ENCODE data around the gene PVALEF.
"Not testable (repeated sequence)": the region's sequence is repeated elsewhere in the genome, so short reads cannot be mapped to it uniquely, and the experiment has no call there.

Gene PVALEF

DNA sequence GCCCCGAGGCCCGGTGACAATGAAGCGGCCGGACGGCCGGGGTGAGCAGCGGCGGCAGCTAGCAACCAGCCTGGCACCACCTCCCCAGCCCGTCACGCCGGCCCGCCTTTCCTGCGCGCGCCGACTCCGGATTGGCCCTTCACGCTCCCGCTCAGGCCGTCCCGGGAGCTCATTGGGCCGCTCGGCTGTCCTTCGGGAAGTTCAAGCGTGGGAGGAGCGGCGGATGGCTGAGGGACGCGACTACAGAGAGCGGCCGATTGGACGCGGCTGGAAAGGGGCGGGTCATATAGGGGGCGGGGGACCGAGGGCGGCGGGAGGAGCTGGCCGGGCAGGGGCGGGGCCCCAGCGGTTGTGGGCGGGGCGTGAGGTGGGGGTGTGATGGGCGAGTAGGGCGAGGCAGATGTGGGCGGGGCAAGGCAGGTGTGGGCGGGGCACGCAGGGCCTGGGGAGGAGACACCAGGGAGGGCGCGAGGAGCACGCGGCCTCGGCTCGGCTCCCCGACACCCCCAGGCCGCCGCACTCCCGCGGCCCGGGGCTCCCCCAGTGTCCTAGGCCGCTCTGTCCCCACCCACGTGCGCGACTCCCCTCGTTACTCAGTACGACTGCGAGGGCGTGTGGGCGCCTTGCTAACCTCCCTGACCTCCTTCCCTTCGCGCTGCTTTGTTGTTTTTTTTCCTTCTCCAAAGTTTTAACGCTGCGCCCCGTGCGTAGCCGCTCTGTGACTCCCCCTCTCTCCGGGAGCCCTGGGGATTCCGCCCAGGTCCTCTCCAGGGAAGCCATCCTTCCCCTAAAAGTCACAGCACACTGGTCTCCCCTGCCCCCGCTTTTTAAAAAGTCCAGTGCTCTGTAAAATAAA, 57.8 kb downstream of the PVALEF start, which contains the start of gene CEP131:
Gene CEP131, minus strand, starts transcription at position 60 of the 856 bp plus-strand sequence. CDS start 2,909 bp downstream, outside the sequence.
- peak; percentile 99 for DNase-seq

GRCh38 chr17:81223762-81224130, 58.4 kb downstream of the PVALEF start:
- DNase-seq: peak in 1 of 2 donors; percentile 16

DNA sequence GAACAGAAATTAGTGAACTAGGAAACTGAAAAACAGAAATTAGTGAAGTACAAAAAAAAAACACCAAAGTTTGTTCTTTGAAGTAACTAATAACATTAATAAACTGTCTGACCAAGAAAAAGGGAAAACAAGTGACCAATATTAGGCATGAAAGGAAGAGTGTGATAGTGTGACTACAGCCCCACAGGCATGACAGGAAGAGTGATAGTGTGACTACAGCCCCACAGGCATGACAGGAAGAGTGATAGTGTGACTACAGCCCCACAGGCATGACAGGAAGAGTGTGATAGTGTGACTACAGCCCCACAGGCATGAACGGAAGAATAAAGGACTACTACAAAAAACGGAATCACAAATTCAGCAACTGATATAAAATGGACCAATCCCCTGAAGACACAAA, 62.3 kb downstream of the PVALEF start:
- not testable (repeated sequence) for DNase-seq

DNA sequence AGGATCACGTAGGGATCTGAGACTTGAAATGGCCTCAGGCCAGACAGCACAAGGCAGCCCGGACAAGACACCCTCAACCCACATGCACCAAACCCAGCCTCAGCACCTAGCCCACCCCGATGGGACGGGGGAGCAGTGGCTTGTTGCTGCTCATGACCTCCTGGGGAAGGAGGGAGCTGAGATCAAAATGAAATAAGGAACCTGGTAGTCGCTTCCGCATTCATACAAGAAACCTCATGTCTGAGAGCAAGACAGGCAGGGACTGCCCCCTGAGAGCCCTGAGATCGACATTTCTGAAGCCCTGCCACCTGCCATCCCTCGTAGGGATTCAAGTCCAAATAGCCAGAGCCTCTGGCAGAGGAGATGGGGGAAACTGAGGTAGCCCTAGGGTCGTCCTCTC, 63.1 kb downstream of the PVALEF start:
- peak in 1 of 2 donors; percentile 22 for DNase-seq

DNA sequence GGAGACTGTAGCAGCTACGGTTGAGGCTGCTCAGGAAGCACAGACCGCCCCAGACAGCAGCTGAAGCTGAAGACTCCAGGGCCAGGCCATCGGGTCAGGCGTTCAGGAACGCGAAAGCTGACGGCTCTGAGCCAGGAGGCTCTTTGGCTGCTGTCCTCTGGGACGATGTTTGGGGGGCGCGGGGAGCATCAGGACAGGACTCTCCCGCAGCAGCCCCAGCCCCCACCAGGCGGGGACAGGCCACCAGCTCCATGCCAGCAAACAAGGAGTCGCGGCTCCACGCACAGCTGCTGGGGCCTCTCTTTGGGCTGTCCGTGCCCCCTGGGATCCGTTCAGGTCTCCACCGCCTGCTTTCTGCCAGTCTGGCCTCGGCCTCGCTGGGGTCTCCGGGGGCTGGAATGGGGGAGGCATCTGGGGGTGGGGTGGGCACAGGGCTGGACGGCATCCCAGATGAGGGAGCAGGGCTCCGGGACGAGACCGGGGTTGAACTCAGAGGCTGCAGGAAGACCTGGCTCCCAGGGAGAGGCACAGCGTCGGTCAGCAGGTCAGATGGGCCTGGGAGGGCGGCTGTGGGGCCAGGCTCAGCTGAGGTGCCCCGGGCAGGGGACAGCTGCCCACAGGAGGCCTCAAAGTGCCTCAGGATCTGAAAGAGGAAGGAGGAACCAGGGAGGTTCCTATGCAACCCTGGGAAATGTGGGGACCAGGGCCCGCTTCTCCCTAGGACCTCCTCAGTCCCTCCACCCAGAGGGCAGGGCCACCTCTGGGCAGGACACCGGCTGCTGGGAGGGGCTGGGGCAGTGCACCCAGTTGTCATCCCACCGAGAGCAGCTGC, 63.7 kb downstream of the PVALEF start:
- no peak for DNase-seq

- DNase-seq: no peak
These were observed 64.3 kb downstream of the PVALEF start for GRCh38 chr17:81229666-81229920.

DNA sequence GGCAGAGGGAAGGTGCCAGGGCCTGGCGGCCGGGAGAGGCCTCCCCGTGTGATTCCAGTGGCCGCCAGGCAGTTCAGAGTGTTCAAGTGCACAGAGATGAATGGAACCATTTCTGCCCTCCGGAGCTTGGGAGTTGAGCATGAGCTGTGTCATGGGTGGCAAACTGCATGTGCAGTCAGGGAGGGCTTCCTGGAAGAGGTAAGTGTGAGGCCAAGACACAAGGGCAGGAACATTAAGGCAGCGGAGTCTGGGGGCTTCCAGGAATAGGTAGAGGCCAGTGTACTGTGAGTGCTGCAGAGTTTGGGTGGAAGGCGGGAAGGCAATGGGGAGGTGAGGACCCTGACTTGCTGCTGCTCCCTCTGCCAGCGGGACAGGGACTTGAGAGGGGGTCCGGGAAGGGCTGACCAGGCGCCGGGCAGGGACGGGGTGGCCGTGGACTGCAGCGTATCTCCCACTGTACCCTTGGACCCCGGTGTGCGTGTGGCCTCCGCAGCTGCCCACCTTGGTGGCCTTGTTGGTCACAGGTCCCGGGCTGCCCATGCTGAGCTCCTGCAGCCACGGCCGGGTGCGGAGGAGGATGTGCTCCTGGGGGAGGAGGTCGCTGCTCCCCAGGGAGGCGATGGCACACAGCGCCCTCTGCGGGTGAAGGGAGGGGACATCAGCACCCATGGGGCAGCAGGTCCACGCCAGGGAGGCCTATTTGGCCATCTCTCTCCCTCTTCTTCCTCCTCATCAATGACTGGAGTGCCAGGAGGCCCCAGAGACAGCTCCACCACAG, 64.9 kb downstream of the PVALEF start:
- no peak for DNase-seq

GRCh38 chr17:81231121-81231645, 65.9 kb downstream of the PVALEF start:
- DNase-seq: no peak

DNA sequence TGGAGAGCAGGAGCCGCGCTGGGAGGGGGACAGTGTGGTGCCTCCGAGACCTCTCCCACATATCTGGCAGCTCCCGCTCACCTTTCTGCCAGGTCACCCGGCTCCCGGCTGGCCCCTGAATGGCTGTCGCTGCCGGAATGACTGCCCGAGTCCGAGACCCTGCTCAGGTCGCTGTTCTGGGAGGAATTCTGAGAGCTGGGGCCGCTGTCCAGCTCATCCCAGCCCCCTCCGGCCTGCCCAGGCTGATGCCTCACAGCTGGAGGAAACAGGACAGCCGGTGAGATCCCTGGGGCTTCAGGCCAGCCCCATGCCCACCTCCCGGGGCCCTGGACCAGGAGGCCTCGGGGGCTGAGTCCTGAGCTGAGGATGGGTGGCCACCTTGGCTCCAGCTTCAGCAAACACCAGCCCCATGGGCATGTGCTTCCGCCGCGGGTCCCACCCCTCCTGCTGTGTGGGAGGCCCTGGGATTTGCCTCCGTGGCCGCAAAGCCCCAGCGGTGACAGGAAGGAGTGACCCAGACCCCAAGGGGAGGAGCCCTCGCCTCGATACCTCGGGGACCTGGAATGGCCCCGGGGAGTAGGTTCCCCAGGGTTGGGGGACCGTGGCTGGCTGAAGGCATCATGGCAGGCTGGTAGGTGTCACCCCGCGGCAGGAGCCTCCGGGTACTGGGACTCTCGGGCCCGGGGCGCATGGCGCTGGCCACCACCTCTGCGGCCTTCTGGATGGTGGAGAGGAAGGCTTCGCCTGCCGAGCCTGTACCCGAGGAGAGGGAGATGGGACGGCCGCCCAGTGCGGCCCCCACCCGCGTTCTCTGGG, 66.7 kb downstream of the PVALEF start:
- DNase-seq: no peak

Measured in CD4-positive, alpha-beta T cell treated with Interferon alpha-2 for 1 hour (primary cell).